HepG2 (cell line): ENCODE data around the gene GAS2. TPM values are rescaled to one million over a fixed set of nuclear protein-coding genes. Genes with fewer than 3 reads are reported as not detected.
A peak's percentile ranks its signal among the peaks of the same experiment; 100 is the strongest.

Experiments
- ARID3A ChIP-seq: IDR thresholded peaks from 2 replicates; pipeline ENCODE4 v1.6.1; 2012; ENCODE audit warnings: low read depth, low read length, improper control_type of control experiment
- BCL3 ChIP-seq: sonication (generic); formaldehyde crosslinking; IDR thresholded peaks from 2 replicates; pipeline ENCODE4 v1.5.1; 2020; ENCODE audit warnings: mild to moderate bottlenecking, missing genetic modification reagents, moderate library complexity
- CC2D1A ChIP-seq: sonication (generic); formaldehyde crosslinking; IDR thresholded peaks from 2 replicates; pipeline ENCODE4 v1.8.1; 2023; ENCODE audit warnings: mild to moderate bottlenecking, missing genetic modification reagents
- GPBP1L1 ChIP-seq: sonication (generic); formaldehyde crosslinking; IDR thresholded peaks from 2 replicates; pipeline ENCODE4 v1.5.0; 2020; ENCODE audit warnings: mild to moderate bottlenecking, missing genetic modification reagents
- HOXA9 ChIP-seq: sonication (generic); formaldehyde crosslinking; IDR thresholded peaks from 2 replicates; pipeline ENCODE4 v1.8.1; 2022; ENCODE audit warnings: missing genetic modification reagents, mild to moderate bottlenecking, moderate library complexity, borderline replicate concordance
- JARID2 ChIP-seq: sonication (generic); formaldehyde crosslinking; IDR thresholded peaks from 2 replicates; pipeline ENCODE4 v1.8.1; 2023; ENCODE audit warnings: missing genetic modification reagents, inconsistent platforms; ENCODE audit not compliant: insufficient replicate concordance
- KDM5B ChIP-seq: sonication (generic); formaldehyde crosslinking; IDR thresholded peaks from 2 replicates; pipeline ENCODE4 v1.4.0; 2020; ENCODE audit warnings: missing genetic modification reagents, mild to moderate bottlenecking, borderline replicate concordance
- LRRFIP1 ChIP-seq: sonication (generic); formaldehyde crosslinking; conservative IDR thresholded peaks from 2 replicates; pipeline ENCODE4 v1.4.0; 2020; ENCODE audit warnings: missing genetic modification reagents
- RFX1 ChIP-seq: fragments of 450-650 bp; IDR thresholded peaks from 2 replicates; pipeline ENCODE4 v1.6.1; 2017
- SALL1 ChIP-seq: sonication (generic); formaldehyde crosslinking; IDR thresholded peaks from 2 replicates; pipeline ENCODE4 v1.8.0; 2022; ENCODE audit warnings: mild to moderate bottlenecking, missing genetic modification reagents
- SIX4 ChIP-seq: sonication (generic); formaldehyde crosslinking; IDR thresholded peaks from 2 replicates; pipeline ENCODE4 v1.4.0; 2020; ENCODE audit warnings: missing genetic modification reagents
- TBL1XR1 ChIP-seq: fragments of 150-350 bp; IDR thresholded peaks from 2 replicates; pipeline ENCODE4 v1.6.1; 2014; ENCODE audit warnings: borderline replicate concordance, low read length; ENCODE audit not compliant: partially characterized antibody
- THAP7 ChIP-seq: sonication (generic); formaldehyde crosslinking; IDR thresholded peaks from 2 replicates; pipeline ENCODE4 v1.8.1; 2023; ENCODE audit warnings: mild to moderate bottlenecking, missing genetic modification reagents
- XRCC5 ChIP-seq: fragments of 200-400 bp; formaldehyde crosslinking; optimal IDR thresholded peaks from 2 replicates; pipeline ENCODE3; 2017; ENCODE audit warnings: mild to moderate bottlenecking, low read length
- ZNF20 ChIP-seq: sonication (generic); formaldehyde crosslinking; IDR thresholded peaks from 2 replicates; pipeline ENCODE4 v1.4.0; 2020; ENCODE audit warnings: mild to moderate bottlenecking, moderate library complexity, missing genetic modification reagents
- ZNF570 ChIP-seq: sonication (generic); formaldehyde crosslinking; IDR thresholded peaks from 2 replicates; pipeline ENCODE4 v1.4.0; 2020; ENCODE audit warnings: mild to moderate bottlenecking, missing genetic modification reagents, borderline replicate concordance
- ZNF652 ChIP-seq: IDR thresholded peaks from 2 replicates; pipeline ENCODE4 v1.6.1; 2016; ENCODE audit warnings: low read depth, borderline replicate concordance
- polyA plus RNA-seq, 8 experiments: library from polyadenylated mRNA; depleted of rRNA in 3 of 8; stranded (reverse) in 7 of 8; unstranded in 1 of 8; fragments of >200 nt; fragmentation: Illumina TruSeq in 4 of 8; extraction: Trizol in 4 of 8; gene quantifications; 2 replicates each; pipeline versions ENCODE4 v1.2.1 to v1.2.3, GENCODE V29; 2011 to 2016; ENCODE audit warnings: low read depth in 4 of 8, missing spikeins in 1 of 8, mixed read lengths in 1 of 8; ENCODE audit not compliant: insufficient read depth in 1 of 8
- total RNA-seq, 5 experiments: library from RNA; depleted of rRNA; stranded (reverse); fragments of >200 nt; fragmentation: Illumina TruSeq; extraction: Trizol; gene quantifications; 2 replicates each; pipeline ENCODE4 v1.2.3, GENCODE V29; 2016; ENCODE audit warnings: low read depth in 1 of 5
- TF ChIP-seq, protein P1 (sequence below): IDR thresholded peaks from 2 replicates; pipeline ENCODE4 v1.6.1; 2016; ENCODE audit warnings: low read depth, borderline replicate concordance
- TF ChIP-seq, protein P2 (sequence below): sonication (generic); formaldehyde crosslinking; IDR thresholded peaks from 2 replicates; pipeline ENCODE4 v1.4.0; 2020; ENCODE audit warnings: missing genetic modification reagents

Gene GAS2
- total and polyA plus RNA-seq, 2 of the 13 experiments (the other 11 are each of a cell fraction or from before 2014, with no cell fraction given), result 26.0 to 85.1 TPM

DNA sequence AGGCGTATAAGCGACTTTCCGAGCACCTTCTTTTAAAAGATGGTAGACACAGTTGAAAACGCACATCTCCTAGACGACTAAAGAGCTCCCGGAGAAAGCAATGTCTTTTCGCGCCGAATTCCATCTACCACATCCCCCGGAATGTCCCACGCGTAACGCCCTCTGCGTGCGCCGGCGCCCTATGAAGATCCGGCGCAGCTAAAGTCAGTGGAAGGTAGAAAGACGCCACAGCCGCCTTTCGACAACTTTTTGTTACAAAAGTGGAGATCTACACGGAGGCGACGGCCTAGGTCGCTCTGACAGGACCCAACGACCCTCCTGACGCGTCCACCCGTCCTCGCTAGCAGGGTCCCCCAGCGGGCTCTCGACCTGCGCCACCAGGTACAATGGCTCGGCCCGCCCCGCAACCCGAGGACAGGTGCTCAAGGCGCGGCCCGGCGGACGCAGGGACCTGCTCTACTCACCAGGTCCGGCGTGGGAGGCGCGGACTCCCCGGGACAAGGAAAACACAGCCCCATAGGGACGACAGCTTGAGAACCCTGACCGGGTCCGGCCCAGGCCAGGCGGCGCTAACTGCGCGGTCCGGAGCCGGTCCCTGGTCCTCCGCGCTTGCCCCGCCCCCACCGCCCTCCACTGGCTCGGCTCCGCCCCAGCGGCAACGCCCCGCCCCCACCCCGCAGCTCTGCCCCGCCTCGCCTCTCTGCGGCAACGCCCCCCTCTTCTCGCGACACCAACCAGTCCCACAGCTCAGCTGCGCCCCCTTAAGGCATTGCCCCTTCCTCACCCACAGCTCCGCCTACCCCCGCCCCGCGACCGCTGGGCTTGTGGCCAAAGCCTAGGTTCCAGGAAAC lies 163.0 kb downstream of the GAS2 start, which contains the start of gene SVIP (continued):
- TF ChIP-seq ARID3A (no peak), ZNF20 (CRISPR knock-in tag) (no peak), JARID2 (peak; percentile 37), RFX1 (no peak), BCL3 (CRISPR knock-in tag) (no peak), TBL1XR1 (no peak), CC2D1A (CRISPR knock-in tag) (no peak), KDM5B (CRISPR knock-in tag) (peak; percentile 90; the same call in 1 of the 2 replicates), GPBP1L1 (CRISPR knock-in tag) (no peak), ZNF652 (CRISPR knock-in tag) (no peak), SIX4 (CRISPR knock-in tag) (no peak), ZNF570 (no peak), THAP7 (CRISPR knock-in tag) (no peak), LRRFIP1 (CRISPR knock-in tag) (no peak), SALL1 (CRISPR knock-in tag) (peak; percentile 71), XRCC5 (peak; percentile 72), HOXA9 (CRISPR knock-in tag) (no peak)
- TF ChIP-seq, protein P1, sequence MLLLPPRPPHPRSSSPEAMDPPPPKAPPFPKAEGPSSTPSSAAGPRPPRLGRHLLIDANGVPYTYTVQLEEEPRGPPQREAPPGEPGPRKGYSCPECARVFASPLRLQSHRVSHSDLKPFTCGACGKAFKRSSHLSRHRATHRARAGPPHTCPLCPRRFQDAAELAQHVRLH (CRISPR knock-in tag), result peak; percentile 60; the same call in 1 of the 2 replicates
- TF ChIP-seq, protein P2, sequence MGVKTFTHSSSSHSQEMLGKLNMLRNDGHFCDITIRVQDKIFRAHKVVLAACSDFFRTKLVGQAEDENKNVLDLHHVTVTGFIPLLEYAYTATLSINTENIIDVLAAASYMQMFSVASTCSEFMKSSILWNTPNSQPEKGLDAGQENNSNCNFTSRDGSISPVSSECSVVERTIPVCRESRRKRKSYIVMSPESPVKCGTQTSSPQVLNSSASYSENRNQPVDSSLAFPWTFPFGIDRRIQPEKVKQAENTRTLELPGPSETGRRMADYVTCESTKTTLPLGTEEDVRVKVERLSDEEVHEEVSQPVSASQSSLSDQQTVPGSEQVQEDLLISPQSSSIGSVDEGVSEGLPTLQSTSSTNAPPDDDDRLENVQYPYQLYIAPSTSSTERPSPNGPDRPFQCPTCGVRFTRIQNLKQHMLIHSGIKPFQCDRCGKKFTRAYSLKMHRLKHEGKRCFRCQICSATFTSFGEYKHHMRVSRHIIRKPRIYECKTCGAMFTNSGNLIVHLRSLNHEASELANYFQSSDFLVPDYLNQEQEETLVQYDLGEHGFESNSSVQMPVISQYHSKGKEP, result no peak
